DND-41 (cell line): ENCODE results near the gene ZNF205.
"Not testable (repeated sequence)": the region's sequence is repeated elsewhere in the genome, so short reads cannot be mapped to it uniquely, and the experiment has no call there.

Experiments
- ATAC-seq: fragments of 200-7000 bp; cut with Tn5 transposase; 3 replicates; pipeline ENCODE4 v1.9.1; 2021; ENCODE audit warnings: low read depth; ENCODE audit not compliant: insufficient read depth
- DNase-seq: peaks from one replicate; pipeline ENCODE4 v3.0.0-alpha.2; 2020
- H2AFZ ChIP-seq: 2 replicates; pipeline ENCODE4 v1.6.0; 2012; ENCODE audit warnings: low read depth, low read length
- H3K27ac ChIP-seq: 2 replicates; pipeline ENCODE4 v1.5.1; 2012; ENCODE audit warnings: low read length, inconsistent platforms
- H3K27me3 ChIP-seq: fragments of 200-600 bp; sonication (generic); 2 replicates; pipeline ENCODE4 v1.6.0; 2012; ENCODE audit warnings: low read length, mild to moderate bottlenecking, inconsistent platforms; ENCODE audit not compliant: insufficient read depth, poor library complexity
- H3K36me3 ChIP-seq: 2 replicates; pipeline ENCODE4 v1.5.1; 2012; ENCODE audit warnings: low read length, inconsistent platforms; ENCODE audit not compliant: insufficient read depth
- H3K4me1 ChIP-seq: 2 replicates; pipeline ENCODE4 v1.5.1; 2012; ENCODE audit warnings: mild to moderate bottlenecking, low read length; ENCODE audit not compliant: insufficient read depth
- H3K4me2 ChIP-seq: 2 replicates; pipeline ENCODE4 v1.6.0; 2012; ENCODE audit warnings: mild to moderate bottlenecking, moderate library complexity, low read length, inconsistent platforms; ENCODE audit not compliant: insufficient read depth
- H3K4me3 ChIP-seq, 2 experiments: fragments of 200-600 bp in 1 of 2; shearing (Covaris generic) in 1 of 2; 2 replicates each; pipeline ENCODE4 v1.5.1; 2012 to 2016; ENCODE audit warnings: inconsistent platforms in 2 of 2, low read length in 2 of 2, mild to moderate bottlenecking in 2 of 2, low read depth in 1 of 2, moderate library complexity in 1 of 2
- H3K79me2 ChIP-seq: 2 replicates; pipeline ENCODE4 v1.6.0; 2012; ENCODE audit warnings: low read length, inconsistent platforms; ENCODE audit not compliant: insufficient read depth
- H3K9ac ChIP-seq: 2 replicates; pipeline ENCODE4 v1.6.0; 2012; ENCODE audit warnings: low read depth, mild to moderate bottlenecking, inconsistent platforms, low read length, moderate library complexity
- H3K9me3 ChIP-seq: 2 replicates; pipeline ENCODE4 v1.5.1; 2012; ENCODE audit warnings: low read length, moderate library complexity, mild to moderate bottlenecking, inconsistent platforms; ENCODE audit not compliant: insufficient read depth, severe bottlenecking
- H4K20me1 ChIP-seq: 2 replicates; pipeline ENCODE4 v1.6.0; 2012; ENCODE audit warnings: low read length; ENCODE audit not compliant: insufficient read depth
- CTCF ChIP-seq: IDR thresholded peaks from 2 replicates; pipeline ENCODE4 v1.5.1; 2012; ENCODE audit warnings: borderline replicate concordance, low read length, moderate library complexity, mild to moderate bottlenecking; ENCODE audit not compliant: poor library complexity, severe bottlenecking; ENCODE audit errors: extremely low read depth
- EZH2 ChIP-seq: IDR thresholded peaks from 3 replicates; pipeline ENCODE4 v1.6.1; 2012; ENCODE audit warnings: borderline replicate concordance, low read depth, mild to moderate bottlenecking, moderate library complexity, low read length, inconsistent platforms; ENCODE audit not compliant: severe bottlenecking

ZNF205 gene

GRCh38 chr16:3076577-3076976 is 35.8 kb upstream of the ZNF205 start:
- peak overlapping the region in 1 of 2 experiments; percentile 38; a peak in 1 of 4 replicates for H3K4me3 ChIP-seq
- H3K9ac ChIP-seq, result peak overlapping the region; percentile 61
- H3K27me3 ChIP-seq, result no peaks in the 10 kb centered on the region
- peaks cover 7% of the 10 kb centered on the region; the same call in 1 of the 2 replicates for H3K79me2 ChIP-seq
- DNase-seq (peak; percentile 49), ATAC-seq (no peak)
- TF ChIP-seq CTCF (peak; percentile 44), EZH2 (no peak)
- peak overlapping the region; percentile 94 for H3K27ac ChIP-seq
- H3K4me1 ChIP-seq, result peaks cover 84% of the 10 kb centered on the region
- no peaks in the 10 kb centered on the region for H3K36me3 ChIP-seq
- peak overlapping the region; percentile 51 for H3K4me2 ChIP-seq
- H3K9me3 ChIP-seq, result no peaks in the 10 kb centered on the region
- no peak overlapping the region for H2AFZ ChIP-seq
- H4K20me1 ChIP-seq, result no peaks in the 10 kb centered on the region

GRCh38 chr16:3080024-3080423 is 32.4 kb upstream of the ZNF205 start:
- no peaks in the 10 kb centered on the region for H3K9me3 ChIP-seq
- H3K36me3 ChIP-seq, result no peaks in the 10 kb centered on the region
- H4K20me1 ChIP-seq, result no peaks in the 10 kb centered on the region
- H3K9ac ChIP-seq, result no peak overlapping the region
- no peak overlapping the region for H2AFZ ChIP-seq
- no peak overlapping the region for H3K4me3 ChIP-seq
- DNase-seq (no peak), ATAC-seq (no peak)
- peaks cover 53% of the 10 kb centered on the region for H3K4me1 ChIP-seq
- H3K27me3 ChIP-seq, result no peaks in the 10 kb centered on the region
- no peak overlapping the region for H3K4me2 ChIP-seq
- H3K79me2 ChIP-seq, result no peaks in the 10 kb centered on the region
- TF ChIP-seq CTCF (no peak), EZH2 (no peak)
- H3K27ac ChIP-seq, result peak overlapping the region; percentile 50; the same call in 1 of the 2 replicates

GRCh38 chr16:3081957-3082356 is 30.4 kb upstream of the ZNF205 start:
- not testable (repeated sequence) for H2AFZ ChIP-seq, H3K79me2 ChIP-seq, H3K9me3 ChIP-seq, H3K9ac ChIP-seq, H3K27me3 ChIP-seq, H3K4me2 ChIP-seq, H3K4me3 ChIP-seq, DNase-seq, H3K27ac ChIP-seq, ATAC-seq, H4K20me1 ChIP-seq, H3K36me3 ChIP-seq
- peaks cover 36% of the 10 kb centered on the region for H3K4me1 ChIP-seq

- H3K27ac ChIP-seq, result peak overlapping the region; percentile 50
- H3K9me3 ChIP-seq, H3K79me2 ChIP-seq, ATAC-seq, H3K9ac ChIP-seq, H2AFZ ChIP-seq, H4K20me1 ChIP-seq, DNase-seq, H3K27me3 ChIP-seq, H3K4me2 ChIP-seq, H3K4me3 ChIP-seq, H3K36me3 ChIP-seq: not testable (repeated sequence)
- peaks cover 21% of the 10 kb centered on the region for H3K4me1 ChIP-seq
These were observed 29.0 kb upstream of the ZNF205 start for GRCh38 chr16:3083408-3083807.
